ENCODE results near the gene TRIM63. TPM values are rescaled to one million over a fixed set of nuclear protein-coding genes. Genes with fewer than 3 reads are reported as not detected.

TRIM63 gene
- polyA plus RNA-seq, 4 donors = 0.07 to 0.98 (median 0.75) TPM

DNA sequence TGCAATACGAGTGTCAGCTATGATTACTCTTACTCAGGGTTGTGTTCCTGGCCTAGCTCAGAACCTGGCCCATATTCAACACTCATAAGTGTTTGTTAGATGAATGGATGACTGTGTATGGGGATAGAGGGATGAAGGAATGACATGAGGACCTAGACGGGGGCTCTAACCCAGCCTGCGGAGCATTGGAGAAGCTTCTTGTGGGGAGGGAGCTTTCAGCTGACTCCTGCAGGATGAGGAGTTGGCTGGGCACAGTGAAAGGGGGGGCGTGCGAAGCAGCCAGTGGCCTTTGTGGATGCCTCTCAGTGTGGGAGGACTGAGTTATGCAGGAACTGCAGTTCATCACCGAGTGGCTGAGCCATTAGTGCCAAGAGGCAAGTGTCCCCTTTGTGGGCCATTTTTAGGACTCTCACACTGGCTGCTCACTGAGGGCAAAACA, 47.1 kb downstream of the TRIM63 start:
- DNase-seq (ENCODE audit: low read depth in 4 of 4, low spot score in 3 of 4) = no peak

DNA sequence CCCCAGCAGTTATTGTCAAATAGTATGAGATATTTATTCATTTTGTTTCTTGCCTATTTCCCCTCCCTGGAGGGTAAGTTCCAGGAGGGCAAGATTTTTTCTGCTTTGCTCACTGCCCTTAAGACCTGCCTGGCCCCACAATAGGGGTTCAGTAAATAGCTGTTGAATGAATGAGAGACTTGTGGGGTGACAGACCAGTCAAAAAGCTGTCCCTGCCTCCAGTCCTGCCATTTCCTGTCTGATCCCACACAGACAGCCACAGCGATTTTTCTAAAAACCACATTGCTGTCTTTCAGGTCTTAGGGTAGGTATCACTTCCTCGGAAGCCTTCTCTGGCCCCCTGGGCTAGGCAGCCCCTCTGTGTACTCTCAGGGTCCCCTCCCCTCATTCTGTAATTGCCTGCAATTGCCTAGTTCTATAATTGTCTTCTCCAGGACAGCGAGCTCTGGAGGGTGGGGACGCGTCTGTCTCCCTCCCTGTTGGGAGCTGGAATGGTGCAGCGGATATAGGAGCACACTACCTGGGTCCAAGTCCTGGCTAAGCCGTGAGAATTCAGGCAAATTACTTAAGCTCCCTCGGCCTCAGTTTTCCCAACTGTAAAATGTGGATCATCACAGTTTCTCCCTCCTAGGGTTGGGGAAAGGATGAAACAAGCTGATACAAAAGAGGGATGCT, 47.7 kb downstream of the TRIM63 start:
- no peak for DNase-seq (ENCODE audit: low read depth in 4 of 4, low spot score in 3 of 4)

DNA sequence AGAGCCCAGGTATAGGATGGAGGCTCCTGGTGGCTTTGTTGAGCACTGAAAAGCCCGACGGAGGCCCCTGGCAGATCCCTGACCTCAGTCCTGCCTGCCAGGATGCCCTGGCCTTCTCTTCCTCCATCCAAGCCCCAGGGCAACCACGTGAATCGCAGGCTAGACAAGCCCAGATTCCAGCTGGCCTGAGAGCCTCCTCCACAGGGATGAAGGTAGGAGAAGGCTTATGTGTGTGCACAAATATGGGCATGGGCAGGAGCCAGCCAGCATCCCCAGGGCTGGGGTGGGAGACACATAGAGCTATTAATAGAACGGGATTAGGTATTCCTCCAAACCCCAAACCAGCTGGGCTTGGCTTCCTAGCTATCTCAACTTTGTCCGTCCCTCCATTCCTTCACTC, 49.8 kb downstream of the TRIM63 start:
- DNase-seq (ENCODE audit: low read depth in 4 of 4, low spot score in 3 of 4) = no peak

- DNase-seq (ENCODE audit: low read depth in 4 of 4, low spot score in 3 of 4) = no peak
These were observed 50.4 kb downstream of the TRIM63 start for GRCh38 chr1:26016953-26017545.

GRCh38 chr1:26016258-26016952, 51.0 kb downstream of the TRIM63 start:
- DNase-seq (ENCODE audit: low read depth in 4 of 4, low spot score in 3 of 4) = no peak

- no peak for DNase-seq (ENCODE audit: low read depth in 4 of 4, low spot score in 3 of 4)
These were observed 52.1 kb downstream of the TRIM63 start for GRCh38 chr1:26015358-26015757.

DNA sequence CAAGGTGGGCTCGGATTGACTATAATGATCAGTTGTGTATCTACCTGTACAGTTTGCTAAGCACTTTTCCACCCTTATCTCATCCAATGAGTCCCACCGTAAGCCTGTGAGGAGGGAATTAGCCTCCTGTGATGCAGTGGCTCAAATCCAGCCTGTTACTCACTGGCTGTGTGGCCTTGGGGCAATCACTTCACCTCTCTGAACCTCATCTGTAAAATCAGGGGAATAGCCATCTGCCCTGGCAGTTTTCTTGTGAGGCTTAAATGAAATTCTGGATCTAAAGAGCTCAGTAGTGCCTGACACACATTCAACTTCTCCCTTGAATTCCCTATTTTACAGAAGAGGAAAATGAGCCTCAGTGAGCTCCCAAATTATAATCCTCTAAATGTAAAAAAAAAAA, 53.3 kb downstream of the TRIM63 start:
- no peak for DNase-seq (ENCODE audit: low read depth in 4 of 4, low spot score in 3 of 4)

- no peak for DNase-seq (ENCODE audit: low read depth in 4 of 4, low spot score in 3 of 4)
These were observed 54.6 kb downstream of the TRIM63 start for GRCh38 chr1:26012864-26013263.

DNA sequence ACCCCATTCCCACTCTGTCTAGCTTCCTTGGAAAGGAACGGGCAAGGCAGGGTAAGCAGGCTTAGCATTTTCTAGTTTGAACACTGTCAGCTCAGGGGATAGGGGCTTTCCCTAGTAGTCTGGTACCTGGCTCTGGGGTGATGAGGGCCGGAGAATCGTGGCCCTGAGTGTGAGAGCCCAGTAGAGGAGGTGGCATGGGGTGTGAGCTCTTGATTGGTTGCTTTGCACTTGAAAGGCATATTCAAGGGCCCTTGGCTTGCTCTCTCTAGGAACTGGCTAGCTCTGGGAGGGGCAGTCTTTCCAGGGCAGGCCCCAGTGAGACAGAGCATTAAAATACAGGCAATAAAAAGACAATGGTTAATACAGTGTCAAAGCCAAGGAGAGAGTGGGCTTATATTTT, 56.6 kb downstream of the TRIM63 start:
- DNase-seq (ENCODE audit: low read depth in 4 of 4, low spot score in 3 of 4) = no peak

- DNase-seq (ENCODE audit: low read depth in 4 of 4, low spot score in 3 of 4) = no peak
These were observed 57.5 kb downstream of the TRIM63 start for GRCh38 chr1:26009796-26010447.

DNA sequence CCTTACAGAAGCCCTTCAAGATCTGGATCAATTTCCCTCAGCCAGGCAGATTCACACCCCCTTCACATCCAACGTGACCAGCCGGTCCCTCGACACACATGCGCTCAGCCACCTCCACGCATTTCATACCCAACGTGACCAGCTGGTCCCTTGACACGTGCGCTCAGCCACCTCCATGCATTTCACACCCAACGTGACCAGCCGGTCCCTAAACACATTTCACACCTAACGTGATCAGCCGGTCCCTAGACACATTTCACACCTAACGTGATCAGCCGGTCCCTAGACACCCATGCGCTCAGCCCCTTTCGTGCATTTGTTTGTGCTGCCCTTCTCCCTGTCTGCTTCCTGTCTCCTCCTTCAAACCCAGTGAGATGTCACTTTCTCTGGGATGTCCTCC, 60.7 kb downstream of the TRIM63 start:
- no peak for DNase-seq (ENCODE audit: low read depth in 4 of 4, low spot score in 3 of 4)

GRCh38 chr1:26005434-26006105, 61.9 kb downstream of the TRIM63 start:
- no peak for DNase-seq (ENCODE audit: low read depth in 4 of 4, low spot score in 3 of 4)

GRCh38 chr1:26003756-26004155, 63.7 kb downstream of the TRIM63 start:
- no peak for DNase-seq (ENCODE audit: low read depth in 4 of 4, low spot score in 3 of 4)

GRCh38 chr1:26003262-26003661, 64.2 kb downstream of the TRIM63 start:
- DNase-seq (ENCODE audit: low read depth in 4 of 4, low spot score in 3 of 4) = no peak

Other genes with a start within 250 kb of the TRIM63 start
- gene MTFR1L, start 247.7 kb downstream of the TRIM63 start, polyA plus RNA-seq (ENCODE audit: insufficient read length in 4 of 4) = 100 to 1,000 TPM in 1 of 4 donors, 10 to 100 TPM in 3; 68.7 to 117 (median 89.4) TPM
- gene AUNIP, start 208.2 kb downstream of the TRIM63 start, polyA plus RNA-seq (ENCODE audit: insufficient read length in 4 of 4) = 1 to 10 TPM; 2.8 to 4.5 (median 3.6) TPM
- 10 to 100 TPM; 13.4 to 36.2 (median 28.7) TPM for gene PAQR7, start 191.9 kb downstream of the TRIM63 start, polyA plus RNA-seq (ENCODE audit: insufficient read length in 4 of 4)
- 1,000 to 10,000 TPM; 1,009 to 1,484 (median 1,179) TPM for gene STMN1, start 161.2 kb downstream of the TRIM63 start, polyA plus RNA-seq (ENCODE audit: insufficient read length in 4 of 4)
- 10 to 100 TPM in 3 of 4 donors, 1 to 10 TPM in 1; 5.0 to 20.0 (median 17.2) TPM for gene PAFAH2, start 69.6 kb downstream of the TRIM63 start, polyA plus RNA-seq (ENCODE audit: insufficient read length in 4 of 4)
- gene EXTL1, start 45.9 kb downstream of the TRIM63 start, polyA plus RNA-seq (ENCODE audit: insufficient read length in 4 of 4) = 1 to 10 TPM; 1.2 to 2.2 (median 1.9) TPM
- 1 to 10 TPM in 3 of 4 donors, under 1 TPM in 1; 0.37 to 5.3 (median 3.6) TPM for gene SLC30A2, start 21.5 kb downstream of the TRIM63 start, polyA plus RNA-seq (ENCODE audit: insufficient read length in 4 of 4)
- gene PDIK1L, start 44.2 kb upstream of the TRIM63 start, polyA plus RNA-seq (ENCODE audit: insufficient read length in 4 of 4) = 10 to 100 TPM; 16.5 to 22.8 (median 19.8) TPM
- gene FAM110D, start 91.4 kb upstream of the TRIM63 start, polyA plus RNA-seq (ENCODE audit: insufficient read length in 4 of 4) = 1 to 10 TPM in 3 of 4 donors, under 1 TPM in 1; 0.50 to 1.2 (median 1.2) TPM
- gene C1orf232, start 101.3 kb upstream of the TRIM63 start, polyA plus RNA-seq (ENCODE audit: insufficient read length in 4 of 4) = under 1 TPM in 1 of 4 donors, not detected in 3; 0.56 TPM
- 10 to 100 TPM; 10.2 to 20.9 (median 14.4) TPM for gene ZNF593, start 102.3 kb upstream of the TRIM63 start, polyA plus RNA-seq (ENCODE audit: insufficient read length in 4 of 4)
- gene ZNF593OS, start 104.2 kb upstream of the TRIM63 start, polyA plus RNA-seq (ENCODE audit: insufficient read length in 4 of 4) = 1 to 10 TPM in 3 of 4 donors, under 1 TPM in 1; 0.74 to 2.0 (median 1.2) TPM
- 10 to 100 TPM in 2 of 4 donors, 1 to 10 TPM in 2; 2.1 to 20.9 (median 14.2) TPM for gene CNKSR1, start 109.9 kb upstream of the TRIM63 start, polyA plus RNA-seq (ENCODE audit: insufficient read length in 4 of 4)
- under 1 TPM in 1 of 4 donors, not detected in 3; 0.12 TPM for gene CATSPER4, start 123.0 kb upstream of the TRIM63 start, polyA plus RNA-seq (ENCODE audit: insufficient read length in 4 of 4)
- 10 to 100 TPM; 12.8 to 20.4 (median 17.5) TPM for gene CEP85, start 166.6 kb upstream of the TRIM63 start, polyA plus RNA-seq (ENCODE audit: insufficient read length in 4 of 4)
- gene SH3BGRL3, start 212.5 kb upstream of the TRIM63 start, polyA plus RNA-seq (ENCODE audit: insufficient read length in 4 of 4) = 100 to 1,000 TPM in 3 of 4 donors, 10 to 100 TPM in 1; 98.1 to 119 (median 104) TPM
- 10 to 100 TPM; 18.8 to 56.9 (median 33.7) TPM for gene UBXN11, start 239.0 kb upstream of the TRIM63 start, polyA plus RNA-seq (ENCODE audit: insufficient read length in 4 of 4)